Measurements from ENCODE around the gene NPFFR1. TPM values are rescaled to one million over a fixed set of nuclear protein-coding genes. Genes with fewer than 3 reads are reported as not detected.

Gene NPFFR1
- total RNA-seq, 4 donors from 2014 or later, result 0.16 TPM; not detected in 3

GRCh38 chr10:70292004-70292403, 8.2 kb upstream of the NPFFR1 start:
- peaks cover 0 to 8% (median 0%) of the 10 kb centered on the region in 4 donors for H3K4me1 ChIP-seq
- TF ChIP-seq POLR2AphosphoS5 (IDR thresholded peaks at IDR 0.05) (no peak), EP300 (IDR thresholded peaks at IDR 0.05; ENCODE audit: low read depth) (no peak), POLR2A (IDR thresholded peaks at IDR 0.05) (no peak), CTCF (IDR thresholded peaks at IDR 0.05) (no peak)
- WGBS, 2 donors (ENCODE audit: low coverage in 1 of 2), result 87% methylated on average over 5 of the region's 5 CpGs; no CpG with 5 or more reads in 1 of the 2 donors
- H3K27me3 ChIP-seq, result no peaks in the 10 kb centered on the region
- no peak overlapping the region for H3K4me3 ChIP-seq
- no peaks in the 10 kb centered on the region for H3K9me3 ChIP-seq
- in situ Hi-C loops (cut with MboI; ENCODE audit: low pct_ligation_motif_present in 1 of 4, low pct_unique_long_range_greater_than_20kb in 1 of 4, low sequenced_read_pairs in 3 of 4) (no loop called here), intact Hi-C loops (cut with DNase I; ENCODE audit: low total_unique reads) (no loop called here)
- no peak for DNase-seq
- no peak overlapping the region for H3K27ac ChIP-seq
- H3K36me3 ChIP-seq, result no peaks in the 10 kb centered on the region

GRCh38 chr10:70289739-70290138, 5.9 kb upstream of the NPFFR1 start:
- Histone ChIP-seq H3K4me1 (no peaks in the 10 kb centered on the region), H3K4me3 (no peak overlapping the region), H3K27ac (no peak overlapping the region), H3K36me3 (no peaks in the 10 kb centered on the region), H3K9me3 (no peaks in the 10 kb centered on the region), H3K27me3 (peaks cover 22% of the 10 kb centered on the region)
- TF ChIP-seq CTCF (IDR thresholded peaks at IDR 0.05) (no peak), EP300 (IDR thresholded peaks at IDR 0.05; ENCODE audit: low read depth) (no peak), POLR2A (IDR thresholded peaks at IDR 0.05) (no peak), POLR2AphosphoS5 (IDR thresholded peaks at IDR 0.05) (no peak)
- in situ Hi-C loops (cut with MboI; ENCODE audit: low pct_ligation_motif_present in 1 of 4, low pct_unique_long_range_greater_than_20kb in 1 of 4, low sequenced_read_pairs in 3 of 4), result no loop called here
- DNase-seq, result no peak
- intact Hi-C loops (cut with DNase I; ENCODE audit: low total_unique reads), result no loop called here
- 81 to 89% methylated on average over 5 to 7 of the region's 7 CpGs for WGBS, 2 donors (ENCODE audit: low coverage in 1 of 2)

GRCh38 chr10:70286616-70287015, 2.8 kb upstream of the NPFFR1 start:
- DNase-seq, result no peak
- 87 to 100% methylated on average over 2 to 6 of the region's 6 CpGs for WGBS, 2 donors (ENCODE audit: low coverage in 1 of 2)
- in situ Hi-C loops (cut with MboI; ENCODE audit: low pct_ligation_motif_present in 1 of 4, low pct_unique_long_range_greater_than_20kb in 1 of 4, low sequenced_read_pairs in 3 of 4), result no loop called here

GRCh38 chr10:70285476-70285831, 1.6 kb upstream of the NPFFR1 start:
- Histone ChIP-seq H3K9me3 (no peaks in the 10 kb centered on the region), H3K4me3 (no peak overlapping the region), H3K36me3 (no peaks in the 10 kb centered on the region), H3K4me1 (peaks cover 4 to 8% (median 6%) of the 10 kb centered on the region in 4 donors), H3K27ac (no peak overlapping the region), H3K27me3 (peaks cover 62% of the 10 kb centered on the region)
- no peak for DNase-seq
- intact Hi-C loops (cut with DNase I; ENCODE audit: low total_unique reads), result no loop called here
- WGBS, 2 donors (ENCODE audit: low coverage in 1 of 2), result 94 to 100% methylated on average over 1 to 2 of the region's 2 CpGs
- in situ Hi-C loops (cut with MboI; ENCODE audit: low pct_ligation_motif_present in 1 of 4, low pct_unique_long_range_greater_than_20kb in 1 of 4, low sequenced_read_pairs in 3 of 4), result no loop called here
- no peak for TF ChIP-seq POLR2AphosphoS5 (IDR thresholded peaks at IDR 0.05)
- TF ChIP-seq POLR2A (IDR thresholded peaks at IDR 0.05), result no peak
- no peak for TF ChIP-seq CTCF (IDR thresholded peaks at IDR 0.05)
- TF ChIP-seq EP300 (IDR thresholded peaks at IDR 0.05; ENCODE audit: low read depth), result no peak

More at GRCh38 chr10:70286616-70287015, 2.8 kb upstream of the NPFFR1 start:
- Histone ChIP-seq H3K4me1 (peaks cover 4 to 8% (median 6%) of the 10 kb centered on the region in 4 donors), H3K9me3 (no peaks in the 10 kb centered on the region), H3K27me3 (peaks cover 53% of the 10 kb centered on the region), H3K36me3 (no peaks in the 10 kb centered on the region), H3K27ac (no peak overlapping the region), H3K4me3 (no peak overlapping the region)
- TF ChIP-seq POLR2AphosphoS5 (IDR thresholded peaks at IDR 0.05) (no peak), EP300 (IDR thresholded peaks at IDR 0.05; ENCODE audit: low read depth) (no peak), CTCF (IDR thresholded peaks at IDR 0.05) (no peak), POLR2A (IDR thresholded peaks at IDR 0.05) (no peak)
- intact Hi-C loops (cut with DNase I; ENCODE audit: low total_unique reads), result no loop called here

Data from transverse colon (tissue), 4 donors.